ENCODE results near the gene NHLRC4.

DNA sequence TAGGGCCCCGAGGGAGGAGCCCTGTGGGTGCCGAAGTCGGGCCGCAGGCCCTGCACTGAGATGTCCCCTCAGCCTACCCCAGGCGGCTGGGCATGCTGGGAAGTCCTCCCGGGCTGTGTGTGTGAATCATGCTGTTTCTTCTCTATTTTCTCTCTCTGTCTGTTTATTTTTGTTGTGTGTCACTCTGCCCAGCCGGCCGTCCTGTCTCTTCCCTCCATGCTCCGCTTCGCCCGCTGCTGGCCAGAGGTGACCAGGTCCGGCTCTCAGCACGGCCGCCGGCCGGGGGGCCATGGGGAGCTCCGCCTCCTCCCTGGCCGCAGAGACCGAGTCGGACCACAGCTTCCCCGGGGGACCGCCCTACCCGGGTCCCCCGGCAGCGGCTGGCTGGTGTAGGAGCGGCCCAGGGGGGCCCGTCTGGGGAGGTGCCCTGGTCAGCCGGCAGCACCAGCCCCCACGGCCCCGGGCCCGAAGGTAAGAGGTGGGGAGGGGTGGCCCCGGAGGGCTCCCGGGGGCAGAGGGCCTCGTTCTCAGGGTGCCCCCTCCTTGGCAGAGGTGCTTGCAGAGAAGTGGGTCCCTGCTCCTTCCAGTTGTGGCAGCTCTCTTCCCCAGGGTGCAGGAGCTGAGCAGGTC, 26.8 kb upstream of the NHLRC4 start:
- TF ChIP-seq, protein P1, sequence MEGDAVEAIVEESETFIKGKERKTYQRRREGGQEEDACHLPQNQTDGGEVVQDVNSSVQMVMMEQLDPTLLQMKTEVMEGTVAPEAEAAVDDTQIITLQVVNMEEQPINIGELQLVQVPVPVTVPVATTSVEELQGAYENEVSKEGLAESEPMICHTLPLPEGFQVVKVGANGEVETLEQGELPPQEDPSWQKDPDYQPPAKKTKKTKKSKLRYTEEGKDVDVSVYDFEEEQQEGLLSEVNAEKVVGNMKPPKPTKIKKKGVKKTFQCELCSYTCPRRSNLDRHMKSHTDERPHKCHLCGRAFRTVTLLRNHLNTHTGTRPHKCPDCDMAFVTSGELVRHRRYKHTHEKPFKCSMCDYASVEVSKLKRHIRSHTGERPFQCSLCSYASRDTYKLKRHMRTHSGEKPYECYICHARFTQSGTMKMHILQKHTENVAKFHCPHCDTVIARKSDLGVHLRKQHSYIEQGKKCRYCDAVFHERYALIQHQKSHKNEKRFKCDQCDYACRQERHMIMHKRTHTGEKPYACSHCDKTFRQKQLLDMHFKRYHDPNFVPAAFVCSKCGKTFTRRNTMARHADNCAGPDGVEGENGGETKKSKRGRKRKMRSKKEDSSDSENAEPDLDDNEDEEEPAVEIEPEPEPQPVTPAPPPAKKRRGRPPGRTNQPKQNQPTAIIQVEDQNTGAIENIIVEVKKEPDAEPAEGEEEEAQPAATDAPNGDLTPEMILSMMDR (IDR thresholded peaks at IDR 0.05): no peak
- no peak for TF ChIP-seq ZFX (IDR thresholded peaks at IDR 0.05; ENCODE audit: borderline replicate concordance)

Data from 22Rv1 (cell line).